ENCODE data around the gene TP73.

The TP73 gene

GRCh38 chr1:3674100-3675094, 22.1 kb downstream of the TP73 start:
- DNase-seq, result no peak

DNA sequence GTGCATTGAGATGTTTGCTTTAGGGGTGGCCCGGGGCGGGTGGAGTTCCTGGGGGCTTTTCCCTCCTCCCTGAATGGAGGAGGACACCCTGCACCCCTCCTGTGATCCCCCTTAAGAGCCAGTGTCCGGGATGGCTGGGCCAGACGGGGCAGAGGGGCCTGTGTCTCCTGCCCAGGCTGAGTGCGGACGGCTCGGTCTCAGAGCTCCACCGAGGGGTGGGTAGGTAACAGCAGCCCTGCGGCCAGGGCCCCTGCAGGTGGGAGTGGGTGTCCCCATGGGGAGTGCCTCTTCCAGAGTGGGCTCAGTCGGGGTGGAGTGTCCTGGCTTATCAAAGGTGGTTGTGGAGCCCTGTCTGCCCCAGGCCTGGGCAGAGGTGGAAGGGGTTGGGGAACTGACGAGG, 23.1 kb downstream of the TP73 start:
- DNase-seq, result no peak

GRCh38 chr1:3676581-3677470, 24.5 kb downstream of the TP73 start:
- DNase-seq, result peak; percentile 44

GRCh38 chr1:3677484-3677883, 25.2 kb downstream of the TP73 start:
- DNase-seq, result no peak

- DNase-seq, result no peak
Measured at GRCh38 chr1:3678361-3679097, 26.2 kb downstream of the TP73 start.

- DNase-seq, result no peak
Measured at GRCh38 chr1:3679098-3679555, 26.8 kb downstream of the TP73 start.

GRCh38 chr1:3679799-3680453, 27.6 kb downstream of the TP73 start:
- DNase-seq, result no peak

DNA sequence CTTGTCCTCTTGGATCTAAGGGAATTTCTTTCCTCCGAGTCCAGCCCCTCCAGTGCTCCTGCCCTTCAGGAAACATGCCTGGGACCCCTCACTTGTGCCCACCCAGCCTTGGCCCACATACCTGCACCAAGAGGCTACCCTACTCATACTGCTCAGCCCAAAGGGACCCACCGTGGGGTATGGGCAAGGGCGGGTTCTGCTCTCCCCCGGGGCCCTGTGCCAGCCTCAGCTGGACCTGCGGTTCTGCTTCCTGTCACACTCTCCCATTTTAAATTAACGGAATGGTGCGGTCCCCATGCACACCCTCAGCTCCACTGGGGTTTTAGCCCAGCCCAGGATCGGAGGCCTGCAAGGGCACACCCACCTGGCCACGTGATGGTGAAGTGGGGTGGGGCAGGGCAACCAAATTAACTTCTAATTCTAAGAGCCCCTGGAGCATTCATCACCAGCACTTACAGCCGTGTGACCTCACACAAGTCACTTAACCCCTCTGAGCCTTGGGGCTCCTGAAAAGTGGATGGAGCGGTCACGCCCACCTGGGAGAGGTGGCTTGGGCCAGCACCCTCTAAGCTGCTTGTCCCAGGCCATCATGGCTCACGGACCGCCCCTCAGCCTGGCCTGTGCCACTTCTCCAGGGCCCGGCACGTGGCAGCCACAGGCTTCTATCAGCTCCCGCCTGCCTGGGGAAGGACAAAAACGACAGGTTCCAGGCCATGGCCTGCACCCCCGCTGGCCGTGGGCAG, 28.3 kb downstream of the TP73 start:
- no peak for DNase-seq

DNA sequence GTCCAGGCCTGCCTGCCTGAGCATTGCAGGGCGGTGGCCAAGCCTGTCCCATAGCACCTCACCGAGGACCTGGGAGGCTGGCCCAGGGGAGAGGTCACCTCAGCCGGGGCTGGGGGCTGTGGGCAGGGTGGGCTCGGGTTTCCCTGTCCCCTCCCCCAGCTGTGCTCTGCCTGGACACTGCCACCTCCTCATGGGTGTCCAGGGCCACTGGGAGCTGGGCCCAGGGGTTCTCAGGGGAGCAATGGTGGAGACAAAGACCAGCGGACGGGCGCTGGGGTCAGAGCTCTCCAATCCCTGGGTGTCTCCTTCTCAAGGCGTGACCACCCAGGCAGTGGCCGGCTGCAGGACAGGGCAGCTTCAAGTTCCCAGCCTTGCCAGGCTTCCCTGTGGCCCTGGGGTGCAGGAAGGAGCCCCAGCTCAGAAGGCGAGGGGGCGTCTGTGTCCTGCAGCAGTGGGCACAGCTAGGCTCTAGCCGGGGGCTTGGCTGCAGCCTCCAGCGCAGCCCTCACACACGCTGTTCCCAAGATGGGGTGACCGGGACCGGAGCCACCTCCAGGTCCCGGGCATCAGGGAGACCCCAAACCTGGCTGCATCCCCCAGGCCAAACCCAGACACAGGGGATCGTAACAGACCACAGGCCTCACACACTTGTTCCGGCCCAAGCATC, 29.0 kb downstream of the TP73 start:
- no peak for DNase-seq

DNA sequence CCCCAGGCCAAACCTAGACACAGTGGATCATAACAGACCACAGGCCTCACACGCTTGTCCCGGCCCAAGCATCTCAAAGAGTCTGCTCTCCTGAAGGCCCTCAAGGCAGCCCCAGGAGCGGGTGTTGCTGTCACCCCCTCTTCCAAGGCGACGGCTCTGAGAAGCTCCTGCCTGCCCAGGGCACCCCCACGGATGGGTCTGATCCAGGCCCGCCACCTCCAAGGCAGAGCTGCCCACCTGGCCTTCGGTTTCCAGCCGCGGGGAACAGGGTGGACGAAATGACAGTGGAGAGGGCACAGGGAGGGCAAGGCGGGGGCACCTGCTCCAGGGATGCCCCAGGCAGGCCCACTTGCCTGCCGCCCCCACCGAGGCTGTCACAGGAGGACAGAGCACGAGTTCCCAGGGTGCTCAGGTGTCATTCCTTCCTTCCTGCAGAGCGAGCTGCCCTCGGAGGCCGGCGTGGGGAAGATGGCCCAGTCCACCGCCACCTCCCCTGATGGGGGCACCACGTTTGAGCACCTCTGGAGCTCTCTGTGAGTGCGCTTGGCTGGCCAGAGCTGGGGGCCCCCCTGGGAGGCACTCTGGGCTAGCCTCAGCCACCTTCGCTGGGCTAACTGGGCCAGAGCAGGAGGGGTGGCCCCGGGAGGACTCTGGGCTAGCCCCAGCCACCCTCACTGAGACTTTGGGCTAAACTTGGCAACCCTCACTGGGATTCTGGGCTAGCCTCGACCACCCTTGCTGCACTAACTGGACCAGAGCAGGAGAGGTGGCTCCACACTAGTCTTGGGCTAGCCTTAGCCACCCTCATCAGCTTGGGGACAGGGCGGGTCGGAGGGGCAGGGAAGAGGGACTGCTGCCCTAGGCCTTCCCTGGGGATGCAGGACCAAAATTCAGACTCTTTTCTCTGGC, 29.8 kb downstream of the TP73 start:
- DNase-seq, result no peak

DNA sequence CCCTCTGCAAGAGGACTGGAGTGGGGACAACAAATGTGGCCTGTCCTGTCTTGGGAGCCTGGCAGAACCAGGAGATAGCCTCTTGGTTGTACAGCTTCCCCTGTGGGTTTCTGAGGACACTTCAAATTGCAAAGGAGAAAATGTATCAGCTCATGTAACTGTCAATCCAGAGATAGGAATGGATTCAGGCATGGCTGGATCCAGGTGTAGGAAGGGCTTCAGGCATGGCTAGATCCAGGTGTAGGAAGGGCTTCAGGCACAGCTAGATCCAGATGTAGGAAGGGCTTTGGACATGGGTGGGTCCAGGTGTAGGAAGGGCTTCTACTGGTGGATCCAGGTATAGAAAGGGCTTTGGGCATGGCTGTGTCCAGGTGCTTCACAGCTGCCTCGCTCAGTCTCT, 30.9 kb downstream of the TP73 start:
- no peak for DNase-seq

GRCh38 chr1:3683992-3684391, 31.7 kb downstream of the TP73 start:
- no peak for DNase-seq

- no peak for DNase-seq
Measured at GRCh38 chr1:3685222-3685621, 32.9 kb downstream of the TP73 start.

- DNase-seq, result no peak
Measured at GRCh38 chr1:3685906-3686305, 33.6 kb downstream of the TP73 start.

- DNase-seq, result no peak
Measured at GRCh38 chr1:3687504-3687903, 35.2 kb downstream of the TP73 start.

DNA sequence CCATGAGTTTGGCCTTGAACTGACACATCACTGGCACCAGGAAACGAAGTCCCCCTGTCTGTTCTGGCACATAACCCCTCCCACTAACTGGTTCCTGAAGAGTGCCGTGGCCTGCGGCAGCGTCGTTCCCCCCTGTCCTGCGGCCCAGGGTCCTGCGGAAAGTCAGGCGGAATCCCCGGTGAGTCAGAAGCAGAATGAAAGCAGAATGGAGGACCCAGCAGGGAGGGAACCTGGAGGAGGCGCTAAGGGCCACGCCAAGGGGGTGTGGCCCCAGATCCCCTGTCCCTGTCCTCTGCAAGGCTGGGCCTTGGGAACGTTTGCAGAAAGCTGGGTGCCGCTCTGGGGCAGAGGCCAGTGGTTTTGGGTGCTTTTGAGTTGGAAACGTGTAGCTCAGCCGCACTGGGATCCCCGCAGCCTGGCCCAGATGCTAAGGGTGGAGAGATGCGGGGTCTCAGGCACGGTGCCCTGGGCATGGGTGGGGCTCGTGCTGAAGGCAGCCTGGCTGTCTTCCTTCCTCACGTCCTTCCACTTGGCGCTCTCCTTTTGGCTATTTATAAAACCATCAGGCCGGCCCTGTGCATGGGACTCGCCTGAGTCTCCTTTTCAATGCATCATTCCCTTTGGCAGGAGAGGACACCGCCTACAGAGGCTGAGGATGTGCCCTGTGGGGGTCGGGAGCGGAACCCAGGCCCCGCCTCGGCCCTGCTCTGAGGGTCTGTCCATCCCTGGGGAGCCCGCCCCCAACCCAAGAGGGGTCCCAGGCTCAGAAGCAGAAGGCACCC, 36.2 kb downstream of the TP73 start:
- no peak for DNase-seq

DNA sequence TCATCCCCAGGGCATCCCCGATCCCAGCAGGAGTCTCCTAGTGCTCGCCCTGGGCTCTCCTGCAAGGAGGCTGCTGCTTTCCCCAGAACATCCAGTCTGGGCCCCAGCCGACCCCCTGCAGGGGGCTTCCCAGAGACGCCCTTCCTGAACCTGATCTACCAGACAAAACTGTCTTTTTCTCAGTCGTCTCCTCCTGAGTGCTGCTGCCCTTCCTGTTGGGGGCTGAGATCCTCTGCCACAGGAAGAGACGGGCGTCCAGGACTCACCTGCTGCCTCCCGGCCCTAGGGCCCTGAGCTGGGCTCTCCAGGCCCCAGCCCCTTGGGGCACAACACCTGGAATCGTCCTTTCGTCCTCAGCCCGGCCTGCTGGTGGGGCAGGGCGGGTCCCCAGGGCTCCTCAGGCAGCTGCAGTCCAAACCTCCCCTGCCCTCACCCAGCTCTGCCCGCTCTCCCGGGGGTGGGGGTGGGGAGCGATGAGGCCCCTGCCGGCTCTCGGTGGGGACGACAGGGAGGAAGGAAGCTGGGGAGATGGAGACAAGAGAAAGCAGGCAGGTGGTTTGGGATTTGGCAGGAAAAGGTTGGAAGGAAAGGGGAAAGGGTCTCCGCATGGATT, 36.9 kb downstream of the TP73 start:
- DNase-seq, result no peak

GRCh38 chr1:3690282-3691065, 38.2 kb downstream of the TP73 start:
- DNase-seq, result no peak

All from activated CD4-positive, alpha-beta T cell treated with anti-CD3 and anti-CD28 coated beads, Interleukin-2, amount 50 U/mL, for 16 hours (primary cell).